Bronchial epithelial cell (primary cell): ENCODE measurements around the gene HERC3. TPM values are rescaled to one million over a fixed set of nuclear protein-coding genes. Genes with fewer than 3 reads are reported as not detected.

Experiments used
- DNase-seq: peaks from one replicate; pipeline ENCODE4 v3.0.0-alpha.2; 2010; ENCODE audit warnings: low read depth
- FAIRE-seq: peaks from 2 replicates; lab custom pipeline; 2011; peaks lifted over from hg19 to GRCh38; lab: Jason Lieb, UNC
- H3K27me3 ChIP-seq: 2 replicates; pipeline ENCODE4 v1.5.1; 2011; ENCODE audit warnings: low read length; ENCODE audit not compliant: control insufficient read depth, insufficient read depth
- H3K36me3 ChIP-seq: 2 replicates; pipeline ENCODE4 v1.5.1; 2011; ENCODE audit warnings: low read length; ENCODE audit not compliant: control insufficient read depth, insufficient read depth
- H3K4me3 ChIP-seq: 2 replicates; pipeline ENCODE4 v1.5.1; 2011; ENCODE audit warnings: mild to moderate bottlenecking, low read depth, low read length, control low read depth
- total RNA-seq: library from RNA; depleted of rRNA; stranded (reverse); fragments of >200 nt; gene quantifications from 2 replicates; pipeline ENCODE4 v1.2.1, GENCODE V29; 2014
- TF ChIP-seq, protein P1 (sequence below): IDR thresholded peaks from 2 replicates; pipeline ENCODE4 v1.5.1; 2011; ENCODE audit warnings: mild to moderate bottlenecking, moderate library complexity, low read length, control low read depth, inconsistent platforms; ENCODE audit not compliant: insufficient read depth, severe bottlenecking

Gene HERC3
- total RNA-seq, 1 donor from 2014 or later, result 25.3 TPM

DNA sequence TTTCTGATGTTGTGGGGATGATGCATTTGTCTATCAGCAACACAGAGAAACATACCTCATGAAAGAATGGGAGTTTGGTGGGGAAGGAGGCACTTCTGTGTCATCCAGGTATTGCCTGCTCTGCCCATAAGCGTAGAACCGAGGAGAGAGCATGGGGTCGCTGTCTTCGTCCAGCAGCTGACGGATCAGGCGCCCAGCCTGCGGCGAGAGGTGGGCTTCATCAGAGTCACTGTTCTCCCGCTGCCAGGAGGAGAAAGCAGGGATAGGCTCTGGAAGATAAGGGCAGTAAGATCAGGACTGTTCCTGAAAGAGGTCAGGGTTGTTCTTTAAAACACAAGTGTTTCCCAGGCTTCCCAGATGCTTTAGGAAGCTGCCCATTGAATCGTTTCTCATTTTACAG lies 158.1 kb downstream of the HERC3 start:
- no peak for DNase-seq
- no peak for FAIRE-seq
- Histone ChIP-seq H3K36me3 (peaks cover 21% of the 10 kb centered on the region), H3K4me3 (no peak overlapping the region), H3K27me3 (no peaks in the 10 kb centered on the region)
- TF ChIP-seq, protein P1, sequence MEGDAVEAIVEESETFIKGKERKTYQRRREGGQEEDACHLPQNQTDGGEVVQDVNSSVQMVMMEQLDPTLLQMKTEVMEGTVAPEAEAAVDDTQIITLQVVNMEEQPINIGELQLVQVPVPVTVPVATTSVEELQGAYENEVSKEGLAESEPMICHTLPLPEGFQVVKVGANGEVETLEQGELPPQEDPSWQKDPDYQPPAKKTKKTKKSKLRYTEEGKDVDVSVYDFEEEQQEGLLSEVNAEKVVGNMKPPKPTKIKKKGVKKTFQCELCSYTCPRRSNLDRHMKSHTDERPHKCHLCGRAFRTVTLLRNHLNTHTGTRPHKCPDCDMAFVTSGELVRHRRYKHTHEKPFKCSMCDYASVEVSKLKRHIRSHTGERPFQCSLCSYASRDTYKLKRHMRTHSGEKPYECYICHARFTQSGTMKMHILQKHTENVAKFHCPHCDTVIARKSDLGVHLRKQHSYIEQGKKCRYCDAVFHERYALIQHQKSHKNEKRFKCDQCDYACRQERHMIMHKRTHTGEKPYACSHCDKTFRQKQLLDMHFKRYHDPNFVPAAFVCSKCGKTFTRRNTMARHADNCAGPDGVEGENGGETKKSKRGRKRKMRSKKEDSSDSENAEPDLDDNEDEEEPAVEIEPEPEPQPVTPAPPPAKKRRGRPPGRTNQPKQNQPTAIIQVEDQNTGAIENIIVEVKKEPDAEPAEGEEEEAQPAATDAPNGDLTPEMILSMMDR, result no peak

DNA sequence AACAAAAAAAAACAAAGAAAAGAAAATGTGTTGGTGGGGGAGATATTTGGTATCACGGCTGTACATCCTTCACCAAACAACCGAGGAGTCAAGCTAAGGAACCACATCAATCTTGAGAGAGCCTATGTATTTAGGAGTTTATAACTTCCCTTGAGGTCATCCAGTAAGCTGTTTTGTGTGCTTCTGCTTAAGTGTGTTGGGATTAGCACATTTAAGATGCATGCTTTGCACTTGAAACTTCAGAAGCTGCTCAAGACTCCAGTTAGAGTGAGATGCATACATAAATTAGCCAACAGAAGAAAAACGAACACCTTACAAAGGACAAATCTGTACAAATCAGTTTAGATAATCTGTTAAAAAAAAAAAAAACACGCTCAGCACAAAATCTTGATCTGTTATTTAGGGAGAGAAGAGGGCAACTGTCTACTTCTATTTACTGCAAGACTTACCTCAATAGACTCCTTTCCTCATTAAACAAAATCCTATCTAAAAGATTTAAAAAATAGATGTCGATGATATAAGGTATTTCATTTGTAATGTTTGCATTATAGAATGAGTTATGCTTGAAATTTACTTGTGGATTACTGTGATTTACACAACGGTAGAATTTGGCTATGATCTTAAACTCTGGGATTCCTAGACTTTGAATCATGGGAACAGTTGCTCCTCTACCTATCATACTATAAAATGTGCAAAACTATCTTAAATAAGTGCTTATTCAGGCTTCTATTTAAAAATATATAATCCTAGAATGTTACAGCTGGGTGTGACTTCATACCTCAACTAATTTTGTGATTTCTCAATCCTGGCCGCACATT lies 159.2 kb downstream of the HERC3 start:
- FAIRE-seq, result no peak
- H3K36me3 ChIP-seq, result peaks cover 21% of the 10 kb centered on the region
- TF ChIP-seq, protein P1, result no peak

GRCh38 chr4:88752076-88752463 lies 159.8 kb downstream of the HERC3 start:
- TF ChIP-seq, protein P1, result no peak
- DNase-seq (no peak), FAIRE-seq (no peak)
- Histone ChIP-seq H3K4me3 (no peak overlapping the region), H3K36me3 (peaks cover 20% of the 10 kb centered on the region), H3K27me3 (no peaks in the 10 kb centered on the region)

More for the DNA sequence above, 159.2 kb downstream of the HERC3 start:
- no peak overlapping the region for H3K4me3 ChIP-seq
- DNase-seq, result peak; percentile 25
- H3K27me3 ChIP-seq, result no peaks in the 10 kb centered on the region

- peaks cover 15% of the 10 kb centered on the region for H3K36me3 ChIP-seq
- TF ChIP-seq, protein P1, result no peak
- no peaks in the 10 kb centered on the region for H3K27me3 ChIP-seq
- DNase-seq (no peak), FAIRE-seq (no peak)
- H3K4me3 ChIP-seq, result no peak overlapping the region
These were observed 160.5 kb downstream of the HERC3 start for GRCh38 chr4:88752754-88753153.

- TF ChIP-seq, protein P1, result no peak
- Histone ChIP-seq H3K4me3 (no peak overlapping the region), H3K36me3 (peaks cover 11% of the 10 kb centered on the region), H3K27me3 (no peaks in the 10 kb centered on the region)
- FAIRE-seq (no peak), DNase-seq (no peak)
These were observed 161.6 kb downstream of the HERC3 start for GRCh38 chr4:88753658-88754571.
